Activated CD4-positive, alpha-beta memory T cell treated with anti-CD3 and anti-CD28 coated beads, Interleukin-2, amount 10 ng/mL, durations not matched to agents 7 days and 5 days (primary cell): ENCODE measurements around the gene CTNNA3. TPM values are rescaled to one million over a fixed set of nuclear protein-coding genes. Genes with fewer than 3 reads are reported as not detected.
"Not testable (repeated sequence)": the region's sequence is repeated elsewhere in the genome, so short reads cannot be mapped to it uniquely, and the experiment has no call there.

Experiments
- CTCF ChIA-PET: fragments of 350-600 bp; sonication (Branson Sonifier 250); formaldehyde crosslinking; loops from one replicate; lab custom pipeline; 2021; ENCODE audit warnings: antibody characterized with exemption, inconsistent platforms; lab: Charles Lee
- POLR2A ChIA-PET: fragments of 350-600 bp; sonication (Branson Sonifier 250); formaldehyde crosslinking; loops from one replicate; lab custom pipeline; 2021; ENCODE audit warnings: antibody characterized with exemption; lab: Charles Lee
- DNase-seq: peaks from one replicate; pipeline ENCODE4 v3.0.0-alpha.2; 2020
- H3K27ac Mint-ChIP-seq: one replicate; pipeline ENCODE4 v1.8.0; 2021; ENCODE audit warnings: mild to moderate bottlenecking, mixed read lengths
- H3K27me3 Mint-ChIP-seq: one replicate; pipeline ENCODE4 v1.8.0; 2021; ENCODE audit warnings: mixed read lengths
- H3K36me3 Mint-ChIP-seq: one replicate; pipeline ENCODE4 v1.8.0; 2021; ENCODE audit warnings: low read depth, mixed read lengths
- H3K4me1 Mint-ChIP-seq: one replicate; pipeline ENCODE4 v1.8.0; 2021; ENCODE audit warnings: mixed read lengths
- H3K4me3 Mint-ChIP-seq: one replicate; pipeline ENCODE4 v1.8.0; 2021; ENCODE audit warnings: mild to moderate bottlenecking, mixed read lengths
- H3K9me3 Mint-ChIP-seq: one replicate; pipeline ENCODE4 v1.8.0; 2021; ENCODE audit warnings: mixed read lengths
- total RNA-seq, 2 experiments: library from RNA; stranded (reverse); gene quantifications; one replicate each; pipeline ENCODE4 v1.2.3, GENCODE V29; 2021

The CTNNA3 gene
- total RNA-seq, result under 1 TPM in 1 of 2 experiments, not detected in 1; 0.78 TPM

DNA sequence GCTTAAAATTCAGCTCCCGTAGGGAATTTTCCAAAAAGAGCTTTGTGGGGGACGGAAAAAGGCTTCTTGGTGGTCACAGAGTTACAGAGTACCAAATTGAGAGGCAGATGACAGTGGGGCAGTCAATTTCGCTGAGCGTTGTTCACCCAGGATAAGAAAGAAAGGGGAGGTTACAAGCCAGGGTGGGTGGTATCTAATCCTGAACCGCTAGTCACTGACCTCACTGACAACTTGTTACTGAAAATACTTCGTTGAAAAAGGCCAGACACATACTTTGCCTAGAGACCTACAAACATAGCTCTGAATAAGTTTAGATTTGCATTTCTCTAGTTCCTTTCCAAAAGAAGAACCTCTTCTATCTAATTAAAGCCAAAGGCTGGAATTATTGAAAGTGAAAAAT is at the start of gene CTNNA3:
CTNNA3 (minus strand) TSS at position 167 of the 400 bp plus-strand sequence.
- Mint-ChIP-seq H3K4me1 (peaks cover 12% of the 10 kb centered on the region), H3K27me3 (peaks cover 28% of the 10 kb centered on the region), H3K36me3 (no peaks in the 10 kb centered on the region), H3K9me3 (no peaks in the 10 kb centered on the region), H3K4me3 (no peak within 1 kb of the TSS), H3K27ac (no peak within 1 kb of the TSS)
- ChIA-PET CTCF (interaction anchor here (0.8 to 4.6 kb wide), 8 partner anchors 12 to 93 kb away, joined by 3 to 179 read pairs (median 12); no protein-coding TSS in a partner anchor), POLR2A (interaction anchor here (1.8 kb wide), 1 partner anchor 68 kb away, joined by 8 read pairs; no protein-coding TSS in a partner anchor)
- DNase-seq, result no peak

DNA sequence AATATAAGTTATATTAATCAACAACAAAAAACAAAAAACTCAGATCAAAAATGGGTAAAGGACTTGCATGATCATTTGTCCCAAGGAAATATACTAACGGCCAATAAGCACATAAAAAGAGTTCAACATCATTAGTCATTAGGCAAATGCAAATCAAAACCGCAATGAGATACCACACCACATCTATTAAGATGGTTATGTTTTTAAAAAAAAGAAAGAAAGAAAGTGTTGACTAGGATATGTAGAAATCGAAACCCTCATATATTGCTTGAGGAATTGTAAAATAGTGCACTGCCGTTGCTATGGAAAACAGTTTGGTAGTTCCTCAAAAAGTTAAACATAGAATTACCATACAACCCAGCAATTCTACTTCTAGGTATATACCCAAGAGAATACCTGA is 39.4 kb upstream of the CTNNA3 start:
- no peaks in the 10 kb centered on the region for H3K9me3 Mint-ChIP-seq
- ChIA-PET CTCF (no interaction called here), POLR2A (no interaction called here)
- no peak overlapping the region for H3K4me3 Mint-ChIP-seq
- H3K27me3 Mint-ChIP-seq, result peaks cover under 1% of the 10 kb centered on the region
- H3K4me1 Mint-ChIP-seq, result peaks cover 2% of the 10 kb centered on the region
- H3K36me3 Mint-ChIP-seq, result no peaks in the 10 kb centered on the region
- no peak overlapping the region for H3K27ac Mint-ChIP-seq
- DNase-seq, result no peak

DNA sequence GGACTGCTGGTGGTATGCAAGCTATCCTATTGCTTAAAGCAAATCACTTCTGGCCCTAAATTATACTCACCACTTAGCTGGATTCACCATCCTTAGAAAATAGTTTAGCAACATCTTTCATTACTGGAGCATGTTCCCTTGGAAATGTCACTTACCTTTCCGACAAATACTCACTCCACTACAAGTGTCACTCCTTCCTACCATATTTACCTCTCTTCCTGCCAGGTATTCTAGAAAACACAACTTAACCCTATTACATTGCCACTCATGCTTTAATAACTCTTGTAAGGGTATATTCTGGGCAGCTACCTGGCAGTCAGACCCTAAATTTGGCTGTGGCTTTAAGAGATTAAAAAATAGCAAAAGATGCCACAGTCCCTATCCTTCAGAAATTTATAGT is 37.5 kb upstream of the CTNNA3 start:
- H3K4me3 Mint-ChIP-seq, result no peak overlapping the region
- H3K36me3 Mint-ChIP-seq, result no peaks in the 10 kb centered on the region
- H3K4me1 Mint-ChIP-seq, result peaks cover 2% of the 10 kb centered on the region
- no peak overlapping the region for H3K27ac Mint-ChIP-seq
- H3K27me3 Mint-ChIP-seq, result peaks cover 5% of the 10 kb centered on the region
- CTCF ChIA-PET, result interaction anchor here (1.1 kb wide), 1 partner anchor 46 kb away, joined by 4 read pairs; no protein-coding TSS in a partner anchor
- no peaks in the 10 kb centered on the region for H3K9me3 Mint-ChIP-seq
- POLR2A ChIA-PET, result no interaction called here
- no peak for DNase-seq

- H3K27me3 Mint-ChIP-seq, result peaks cover 5% of the 10 kb centered on the region
- ChIA-PET CTCF (no interaction called here), POLR2A (no interaction called here)
Observed at GRCh38 chr10:67725567-67725966, 29.6 kb upstream of the CTNNA3 start.

GRCh38 chr10:67723601-67724000 is 27.6 kb upstream of the CTNNA3 start:
- POLR2A ChIA-PET, result no interaction called here
- CTCF ChIA-PET, result interaction anchor here (1.3 kb wide), 1 partner anchor 26 kb away, joined by 4 read pairs; no protein-coding TSS in a partner anchor
- no peak for DNase-seq

More at GRCh38 chr10:67725567-67725966, 29.6 kb upstream of the CTNNA3 start:
- H3K36me3 Mint-ChIP-seq, result no peaks in the 10 kb centered on the region
- no peaks in the 10 kb centered on the region for H3K4me1 Mint-ChIP-seq
- no peak for DNase-seq
- no peak overlapping the region for H3K27ac Mint-ChIP-seq
- no peak overlapping the region for H3K4me3 Mint-ChIP-seq
- no peaks in the 10 kb centered on the region for H3K9me3 Mint-ChIP-seq

DNA sequence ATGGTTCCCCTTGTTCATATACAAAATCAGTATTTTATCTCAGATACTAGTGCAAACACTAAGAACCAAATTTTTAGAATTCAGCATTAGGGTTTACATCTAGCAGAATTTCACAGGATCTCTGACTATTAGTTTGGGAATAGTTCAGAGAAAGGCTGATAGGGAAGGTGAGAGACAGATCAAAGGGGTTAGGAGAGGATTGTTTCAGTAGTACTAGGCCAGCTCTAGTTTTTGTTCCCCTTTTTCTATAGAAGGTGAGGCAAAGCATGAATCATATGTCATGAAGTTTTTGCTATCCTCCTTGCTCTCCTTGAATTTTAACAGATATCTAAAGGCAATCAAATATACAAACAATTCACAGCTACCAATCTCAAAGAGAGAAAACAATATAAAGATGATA is 26.1 kb upstream of the CTNNA3 start:
- POLR2A ChIA-PET, result no interaction called here
- Mint-ChIP-seq H3K4me3 (no peak overlapping the region), H3K27ac (no peak overlapping the region), H3K36me3 (no peaks in the 10 kb centered on the region), H3K4me1 (no peaks in the 10 kb centered on the region), H3K9me3 (no peaks in the 10 kb centered on the region), H3K27me3 (peaks cover 6% of the 10 kb centered on the region)
- DNase-seq, result no peak
- CTCF ChIA-PET, result no interaction called here

More at GRCh38 chr10:67723601-67724000, 27.6 kb upstream of the CTNNA3 start:
- H3K4me1 Mint-ChIP-seq, result no peaks in the 10 kb centered on the region
- H3K36me3 Mint-ChIP-seq, result no peaks in the 10 kb centered on the region
- peaks cover 5% of the 10 kb centered on the region for H3K27me3 Mint-ChIP-seq
- no peaks in the 10 kb centered on the region for H3K9me3 Mint-ChIP-seq
- H3K27ac Mint-ChIP-seq, result no peak overlapping the region
- H3K4me3 Mint-ChIP-seq, result no peak overlapping the region

- H3K4me3 Mint-ChIP-seq, DNase-seq, POLR2A ChIA-PET, H3K9me3 Mint-ChIP-seq, H3K4me1 Mint-ChIP-seq, H3K27ac Mint-ChIP-seq, H3K27me3 Mint-ChIP-seq, H3K36me3 Mint-ChIP-seq: not testable (repeated sequence)
- CTCF ChIA-PET, result interaction anchor here (1.5 kb wide), 1 partner anchor 63 kb away, joined by 4 read pairs; no protein-coding TSS in a partner anchor
Observed at GRCh38 chr10:67716455-67716854, 20.5 kb upstream of the CTNNA3 start.

GRCh38 chr10:67705921-67706320 is 9.9 kb upstream of the CTNNA3 start:
- H3K4me1 Mint-ChIP-seq, result no peaks in the 10 kb centered on the region
- no peak for DNase-seq
- no peaks in the 10 kb centered on the region for H3K36me3 Mint-ChIP-seq
- peaks cover 25% of the 10 kb centered on the region for H3K27me3 Mint-ChIP-seq
- POLR2A ChIA-PET, result no interaction called here
- no peak overlapping the region for H3K4me3 Mint-ChIP-seq
- CTCF ChIA-PET, result no interaction called here
- H3K27ac Mint-ChIP-seq, result no peak overlapping the region
- H3K9me3 Mint-ChIP-seq, result peaks cover 2% of the 10 kb centered on the region

DNA sequence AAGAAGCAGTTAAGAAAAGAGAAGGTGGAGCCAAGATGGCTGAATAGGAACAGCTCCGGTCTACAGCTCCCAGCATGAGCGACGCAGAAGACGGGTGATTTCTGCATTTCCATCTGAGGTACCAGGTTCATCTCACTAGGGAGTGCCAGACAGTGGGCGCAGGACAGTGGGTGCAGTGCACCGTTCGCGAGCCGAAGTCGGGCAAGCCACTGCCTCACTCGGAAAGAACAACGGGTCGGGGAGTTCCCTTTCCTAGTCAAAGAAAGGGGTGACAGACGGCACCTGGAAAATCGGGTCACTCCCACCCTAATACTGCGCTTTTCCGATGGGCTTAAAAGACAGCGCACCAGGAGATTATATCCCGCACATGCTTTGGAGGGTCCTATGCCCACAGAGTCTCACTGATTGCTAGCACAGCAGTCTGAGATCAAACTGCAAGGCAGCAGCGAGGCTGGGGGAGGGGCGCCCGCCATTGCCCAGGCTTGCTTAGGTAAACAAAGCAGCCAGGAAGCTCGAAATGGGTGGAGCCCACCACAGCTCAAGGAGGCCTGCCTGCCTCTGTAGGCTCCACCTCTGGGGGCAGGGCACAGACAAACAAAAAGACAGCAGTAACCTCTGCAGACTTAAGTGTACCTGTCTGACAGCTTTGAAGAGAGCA is 3.7 kb upstream of the CTNNA3 start:
- H3K4me3 Mint-ChIP-seq, DNase-seq, H3K36me3 Mint-ChIP-seq, H3K27ac Mint-ChIP-seq, POLR2A ChIA-PET, H3K9me3 Mint-ChIP-seq: not testable (repeated sequence)
- H3K4me1 Mint-ChIP-seq, result peaks cover 12% of the 10 kb centered on the region
- CTCF ChIA-PET, result interaction anchor here (1.0 kb wide), 1 partner anchor 80 kb away, joined by 3 read pairs; no protein-coding TSS in a partner anchor
- H3K27me3 Mint-ChIP-seq, result peaks cover 35% of the 10 kb centered on the region

- DNase-seq, result no peak
- Mint-ChIP-seq H3K36me3 (no peaks in the 10 kb centered on the region), H3K9me3 (peaks cover 2% of the 10 kb centered on the region), H3K4me1 (peaks cover 12% of the 10 kb centered on the region), H3K27ac (no peak overlapping the region), H3K27me3 (peaks cover 36% of the 10 kb centered on the region), H3K4me3 (no peak overlapping the region)
- CTCF ChIA-PET, result interaction anchor here (1.1 to 4.6 kb wide), 17 partner anchors 9 to 458 kb away, joined by 4 to 179 read pairs (median 9); no protein-coding TSS in a partner anchor
- POLR2A ChIA-PET, result interaction anchor here (1.1 to 2.3 kb wide), 4 partner anchors 66 to 86 kb away, joined by 4 to 13 read pairs (median 6); no protein-coding TSS in a partner anchor
Observed at GRCh38 chr10:67698164-67698563, 2.2 kb upstream of the CTNNA3 start.

- H3K27me3 Mint-ChIP-seq, result peaks cover 36% of the 10 kb centered on the region
- POLR2A ChIA-PET, result interaction anchor here (0.6 to 2.3 kb wide), 5 partner anchors 31 to 86 kb away, joined by 3 to 13 read pairs (median 5); no protein-coding TSS in a partner anchor
Observed at GRCh38 chr10:67697724-67698131, 1.7 kb upstream of the CTNNA3 start.

DNA sequence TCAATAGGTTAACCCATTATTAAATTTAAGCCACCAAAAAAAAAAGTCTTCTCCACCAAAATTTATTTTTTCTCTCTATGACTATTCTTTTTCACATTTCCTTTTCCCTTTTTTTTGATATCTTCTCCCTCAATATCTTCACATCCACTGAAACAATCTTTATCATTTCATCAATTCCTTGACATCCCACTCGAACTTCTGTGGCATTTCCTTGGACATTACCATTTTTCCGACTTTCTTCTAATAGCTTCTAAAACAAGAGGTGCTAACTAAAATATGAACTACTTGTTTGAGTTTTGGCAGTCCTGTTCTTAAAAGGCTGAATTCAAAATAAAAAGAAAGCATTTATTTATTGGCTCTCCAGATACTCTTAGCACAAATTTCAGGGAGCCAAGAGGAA is 684 bp upstream of the CTNNA3 start:
- H3K4me1 Mint-ChIP-seq, result peaks cover 12% of the 10 kb centered on the region
- peaks cover 2% of the 10 kb centered on the region for H3K9me3 Mint-ChIP-seq
- ChIA-PET CTCF (interaction anchor here (0.8 to 4.6 kb wide), 21 partner anchors 10 to 459 kb away, joined by 3 to 179 read pairs (median 7); no protein-coding TSS in a partner anchor), POLR2A (interaction anchor here (1.8 to 2.3 kb wide), 2 partner anchors 68 to 83 kb away, joined by 8 to 13 read pairs; no protein-coding TSS in a partner anchor)
- no peak for DNase-seq
- no peaks in the 10 kb centered on the region for H3K36me3 Mint-ChIP-seq
- H3K27me3 Mint-ChIP-seq, result peaks cover 30% of the 10 kb centered on the region
- no peak overlapping the region for H3K27ac Mint-ChIP-seq
- no peak overlapping the region for H3K4me3 Mint-ChIP-seq

More at GRCh38 chr10:67697724-67698131, 1.7 kb upstream of the CTNNA3 start:
- CTCF ChIA-PET, result interaction anchor here (0.8 to 4.6 kb wide), 27 partner anchors 9 to 458 kb away, joined by 3 to 179 read pairs (median 6); no protein-coding TSS in a partner anchor
- H3K4me1 Mint-ChIP-seq, result peaks cover 12% of the 10 kb centered on the region
- no peak overlapping the region for H3K4me3 Mint-ChIP-seq
- H3K9me3 Mint-ChIP-seq, result peaks cover 2% of the 10 kb centered on the region
- DNase-seq, result peak; percentile 18
- H3K36me3 Mint-ChIP-seq, result no peaks in the 10 kb centered on the region
- no peak overlapping the region for H3K27ac Mint-ChIP-seq

GRCh38 chr10:67695555-67695954 is 440 bp downstream of the CTNNA3 start:
- Mint-ChIP-seq H3K36me3 (no peaks in the 10 kb centered on the region), H3K27me3 (peaks cover 28% of the 10 kb centered on the region), H3K27ac (no peak overlapping the region), H3K4me3 (no peak overlapping the region), H3K9me3 (no peaks in the 10 kb centered on the region), H3K4me1 (peaks cover 12% of the 10 kb centered on the region)
- DNase-seq, result no peak
- CTCF ChIA-PET, result interaction anchor here (0.8 to 4.6 kb wide), 4 partner anchors 66 to 89 kb away, joined by 3 to 179 read pairs (median 15); no protein-coding TSS in a partner anchor
- POLR2A ChIA-PET, result no interaction called here
